GM20000 (cell line): Measurements from ENCODE around the gene LHPP.

ENCODE experiments used
- DNase-seq: peaks from one replicate; pipeline ENCODE4 v3.0.0; 2012; ENCODE audit warnings: low spot score
- TF ChIP-seq, protein P1 (sequence below): IDR thresholded peaks from 2 replicates; pipeline ENCODE4 v1.5.1; 2012; ENCODE audit warnings: mild to moderate bottlenecking, control low read depth; ENCODE audit errors: extremely low read depth, missing control alignments

Gene LHPP

GRCh38 chr10:124653311-124653710, 191.7 kb downstream of the LHPP start:
- TF ChIP-seq, protein P1, sequence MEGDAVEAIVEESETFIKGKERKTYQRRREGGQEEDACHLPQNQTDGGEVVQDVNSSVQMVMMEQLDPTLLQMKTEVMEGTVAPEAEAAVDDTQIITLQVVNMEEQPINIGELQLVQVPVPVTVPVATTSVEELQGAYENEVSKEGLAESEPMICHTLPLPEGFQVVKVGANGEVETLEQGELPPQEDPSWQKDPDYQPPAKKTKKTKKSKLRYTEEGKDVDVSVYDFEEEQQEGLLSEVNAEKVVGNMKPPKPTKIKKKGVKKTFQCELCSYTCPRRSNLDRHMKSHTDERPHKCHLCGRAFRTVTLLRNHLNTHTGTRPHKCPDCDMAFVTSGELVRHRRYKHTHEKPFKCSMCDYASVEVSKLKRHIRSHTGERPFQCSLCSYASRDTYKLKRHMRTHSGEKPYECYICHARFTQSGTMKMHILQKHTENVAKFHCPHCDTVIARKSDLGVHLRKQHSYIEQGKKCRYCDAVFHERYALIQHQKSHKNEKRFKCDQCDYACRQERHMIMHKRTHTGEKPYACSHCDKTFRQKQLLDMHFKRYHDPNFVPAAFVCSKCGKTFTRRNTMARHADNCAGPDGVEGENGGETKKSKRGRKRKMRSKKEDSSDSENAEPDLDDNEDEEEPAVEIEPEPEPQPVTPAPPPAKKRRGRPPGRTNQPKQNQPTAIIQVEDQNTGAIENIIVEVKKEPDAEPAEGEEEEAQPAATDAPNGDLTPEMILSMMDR, result no peak
- no peak for DNase-seq

DNA sequence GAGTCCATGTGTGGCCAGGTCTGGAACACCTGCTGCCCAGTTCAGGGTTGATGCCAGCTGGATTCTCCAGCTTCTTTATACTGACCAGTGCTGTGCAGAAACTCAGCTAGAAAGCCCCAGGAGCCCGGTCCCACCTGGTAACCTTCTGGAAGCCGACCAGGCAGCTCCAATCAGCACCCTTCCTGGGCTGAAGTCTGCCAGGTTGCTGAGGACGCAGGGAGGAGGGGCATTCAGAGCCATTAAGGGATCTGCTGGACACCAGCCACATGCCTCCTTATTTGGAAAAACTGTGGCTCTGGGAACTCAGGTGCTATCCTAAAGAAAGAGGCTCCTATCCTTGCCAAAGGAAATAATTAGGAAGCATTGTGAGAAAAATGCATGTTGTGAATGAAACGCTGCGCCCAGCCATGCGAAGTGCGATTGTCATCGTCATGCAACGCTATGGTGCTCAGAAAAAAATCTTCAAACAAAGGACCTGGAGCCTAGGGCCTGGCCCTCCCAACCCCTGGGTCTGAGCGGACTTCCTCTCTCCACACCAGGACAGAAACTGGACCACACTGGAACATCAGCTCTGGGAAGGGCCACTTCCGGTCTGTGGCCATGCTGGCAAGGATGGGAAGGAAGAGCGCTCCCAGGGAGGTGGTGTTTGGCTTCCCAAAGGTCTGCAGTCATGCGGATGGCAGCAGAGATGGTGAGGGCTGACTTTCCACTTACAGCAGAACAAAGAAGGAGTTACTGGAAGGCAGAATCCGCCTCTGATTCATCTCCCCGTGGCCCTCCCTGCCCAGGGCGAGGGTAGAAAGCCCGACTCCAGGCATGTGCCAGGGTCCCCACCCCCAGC, 192.4 kb downstream of the LHPP start:
- TF ChIP-seq, protein P1, result no peak

DNA sequence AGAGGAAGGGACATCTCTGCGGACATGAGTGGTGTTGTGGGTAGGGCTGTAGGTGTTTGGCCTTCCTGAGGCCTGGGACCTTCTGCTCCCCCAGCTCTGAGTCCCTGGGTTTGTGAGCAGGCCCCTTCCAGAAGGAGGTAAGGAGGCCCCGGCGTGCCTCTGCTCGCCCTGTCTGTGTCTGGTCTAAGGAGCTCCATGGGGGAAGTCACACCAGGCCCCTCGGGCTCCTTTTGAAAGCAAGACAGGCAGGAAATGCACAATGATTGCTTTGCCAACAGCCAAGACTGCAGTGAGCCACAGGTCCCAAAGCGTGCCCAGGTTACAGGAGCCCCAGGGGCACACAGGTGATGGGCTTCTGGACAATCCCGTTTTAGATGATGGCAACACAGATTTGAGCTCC, 193.1 kb downstream of the LHPP start:
- TF ChIP-seq, protein P1, result no peak
- DNase-seq, result no peak

More for the DNA sequence above, 192.4 kb downstream of the LHPP start:
- no peak for DNase-seq

- no peak for DNase-seq
- TF ChIP-seq, protein P1, result no peak
Observed at GRCh38 chr10:124655191-124656112, 193.8 kb downstream of the LHPP start.

DNA sequence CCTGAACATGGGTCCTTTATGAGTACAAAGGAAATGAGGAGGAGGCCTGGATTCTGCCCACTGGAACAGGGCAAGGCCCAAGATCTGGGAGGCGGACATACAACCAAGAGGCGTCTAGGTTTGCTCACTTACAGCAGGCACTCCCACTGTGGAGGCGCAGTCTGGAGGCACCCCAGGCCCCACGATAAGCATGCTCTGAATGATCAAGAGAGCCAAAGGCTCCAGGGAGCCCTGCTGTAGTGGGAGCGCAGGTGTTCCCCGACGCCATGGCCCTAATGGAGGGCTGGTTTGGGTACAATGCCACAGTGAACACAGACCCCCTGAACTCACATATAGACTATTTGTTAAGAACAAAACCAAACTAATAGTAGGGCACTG, 194.5 kb downstream of the LHPP start:
- TF ChIP-seq, protein P1, result no peak
- no peak for DNase-seq

DNA sequence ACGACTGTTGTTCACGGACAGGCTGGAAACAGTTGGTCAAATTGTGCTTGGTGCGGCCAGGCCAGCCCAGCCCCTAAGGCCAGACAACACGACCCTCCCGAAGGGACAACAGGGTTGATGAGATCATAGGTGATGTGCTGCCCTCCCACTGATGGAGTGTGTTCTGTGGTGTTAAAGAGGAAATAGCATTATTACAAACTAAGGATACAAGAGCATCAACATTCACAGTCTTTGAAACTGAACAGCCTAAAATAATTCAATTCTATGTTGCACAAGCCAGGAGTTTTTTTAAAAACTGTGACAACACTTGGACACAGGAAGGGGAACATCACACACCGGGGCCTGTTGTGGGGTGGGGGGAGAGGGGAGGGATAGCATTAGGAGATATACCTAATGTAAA, 194.9 kb downstream of the LHPP start:
- TF ChIP-seq, protein P1, result no peak
- DNase-seq, result no peak

DNA sequence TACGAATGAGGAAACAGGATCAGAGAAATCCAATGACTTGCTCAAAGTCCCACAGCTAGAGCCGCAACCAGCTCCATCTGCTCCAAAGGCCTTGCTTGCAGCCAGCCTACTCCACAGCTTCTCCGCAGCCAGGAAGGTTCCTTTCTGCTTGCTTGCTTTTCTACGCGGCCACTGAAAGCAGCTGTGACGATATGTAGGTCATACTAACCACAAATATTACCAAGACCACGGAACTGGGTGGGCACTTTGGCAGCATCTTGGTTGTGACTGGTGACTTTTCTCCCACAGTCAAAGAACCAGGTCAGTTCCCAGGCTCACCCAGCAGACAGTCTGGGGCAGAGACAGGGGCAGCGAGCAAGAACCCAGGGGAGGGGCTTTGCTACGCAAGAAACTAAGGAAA, 196.2 kb downstream of the LHPP start:
- TF ChIP-seq, protein P1, result no peak
- no peak for DNase-seq
